Loucy (cell line): ENCODE data around the gene NRP1.

Source experiments
- H2AFZ ChIP-seq: fragments of 200-600 bp; sonication (generic); 2 replicates; pipeline ENCODE4 v1.6.0; 2016; ENCODE audit warnings: antibody characterized with exemption, mild to moderate bottlenecking, low read length, moderate library complexity
- H3F3A ChIP-seq: fragments of 200-600 bp; 2 replicates; pipeline ENCODE4 v1.6.0; 2016; ENCODE audit warnings: antibody characterized with exemption, low read depth, mild to moderate bottlenecking
- H3K27me3 ChIP-seq: fragments of 200-600 bp; sonication (generic); 2 replicates; pipeline ENCODE4 v1.6.1; 2014; ENCODE audit warnings: low read length, mild to moderate bottlenecking; ENCODE audit not compliant: insufficient read depth, poor library complexity, severe bottlenecking
- H3K36me3 ChIP-seq: fragments of 200-600 bp; sonication (generic); 2 replicates; pipeline ENCODE4 v1.6.1; 2016; ENCODE audit warnings: low read length; ENCODE audit not compliant: insufficient read depth
- H3K4me1 ChIP-seq: fragments of 200-600 bp; sonication (generic); 2 replicates; pipeline ENCODE4 v1.5.1; 2014; ENCODE audit warnings: low read length, mild to moderate bottlenecking; ENCODE audit not compliant: insufficient read depth, poor library complexity, severe bottlenecking
- H3K4me2 ChIP-seq: fragments of 200-600 bp; sonication (generic); 2 replicates; pipeline ENCODE4 v1.6.0; 2014; ENCODE audit warnings: antibody characterized with exemption, low read length, low read depth, mild to moderate bottlenecking; ENCODE audit not compliant: poor library complexity, severe bottlenecking
- H3K4me3 ChIP-seq: fragments of 200-600 bp; sonication (generic); 2 replicates; pipeline ENCODE4 v1.5.1; 2014; ENCODE audit warnings: low read length, mild to moderate bottlenecking, mixed read lengths; ENCODE audit not compliant: poor library complexity, severe bottlenecking
- H3K79me2 ChIP-seq: fragments of 200-600 bp; sonication (generic); 2 replicates; pipeline ENCODE4 v1.6.1; 2014; ENCODE audit warnings: low read length; ENCODE audit not compliant: insufficient read depth
- H3K9ac ChIP-seq: fragments of 200-600 bp; sonication (generic); 2 replicates; pipeline ENCODE4 v1.6.0; 2014; ENCODE audit warnings: mild to moderate bottlenecking, low read depth, low read length, moderate library complexity; ENCODE audit not compliant: poor library complexity, severe bottlenecking
- H3K9me2 ChIP-seq: fragments of 200-600 bp; sonication (generic); replicated peaks from 2 replicates; pipeline ENCODE4 v1.6.1; 2016; ENCODE audit warnings: low read depth, low read length, mixed read lengths
- H3K9me3 ChIP-seq: fragments of 200-600 bp; sonication (generic); 2 replicates; pipeline ENCODE4 v1.6.1; 2014; ENCODE audit warnings: mild to moderate bottlenecking, antibody characterized with exemption, low read length, low read depth; ENCODE audit not compliant: insufficient read depth
- H4K20me1 ChIP-seq: fragments of 200-600 bp; sonication (generic); 2 replicates; pipeline ENCODE4 v1.6.0; 2014; ENCODE audit warnings: antibody characterized with exemption, low read length, mild to moderate bottlenecking; ENCODE audit not compliant: insufficient read depth, poor library complexity, severe bottlenecking
- EZH2phosphoT487 ChIP-seq: fragments of 200-600 bp; IDR thresholded peaks from 2 replicates; pipeline ENCODE4 v1.6.1; 2018; ENCODE audit warnings: antibody characterized with exemption, mild to moderate bottlenecking, moderate library complexity, borderline replicate concordance
- TF ChIP-seq, protein P1 (sequence below): fragments of 200-600 bp; sonication (generic); conservative IDR thresholded peaks from 2 replicates; pipeline ENCODE4 v1.5.1; 2014; ENCODE audit warnings: mild to moderate bottlenecking, antibody characterized with exemption, low read length

Gene NRP1

DNA sequence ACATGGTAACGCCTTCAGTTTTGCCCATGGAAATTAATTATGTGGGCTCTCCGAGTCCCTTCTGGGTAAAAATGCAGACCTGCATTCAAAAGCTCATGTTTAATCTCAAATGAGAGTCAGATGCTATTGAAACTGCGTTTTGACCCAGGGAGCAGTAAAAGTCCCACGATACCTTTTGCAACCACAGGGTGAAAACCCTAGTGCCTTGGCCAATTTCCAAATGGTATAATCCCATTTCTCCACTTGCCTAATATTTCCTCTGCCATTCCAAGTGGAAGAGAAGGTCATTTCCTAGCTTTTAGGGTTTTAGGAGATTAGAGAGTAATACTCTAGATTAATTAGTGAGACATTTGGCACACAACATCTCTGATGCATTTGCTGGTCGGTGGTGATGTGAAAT is 132.5 kb downstream of the NRP1 start:
- TF ChIP-seq, protein P1, sequence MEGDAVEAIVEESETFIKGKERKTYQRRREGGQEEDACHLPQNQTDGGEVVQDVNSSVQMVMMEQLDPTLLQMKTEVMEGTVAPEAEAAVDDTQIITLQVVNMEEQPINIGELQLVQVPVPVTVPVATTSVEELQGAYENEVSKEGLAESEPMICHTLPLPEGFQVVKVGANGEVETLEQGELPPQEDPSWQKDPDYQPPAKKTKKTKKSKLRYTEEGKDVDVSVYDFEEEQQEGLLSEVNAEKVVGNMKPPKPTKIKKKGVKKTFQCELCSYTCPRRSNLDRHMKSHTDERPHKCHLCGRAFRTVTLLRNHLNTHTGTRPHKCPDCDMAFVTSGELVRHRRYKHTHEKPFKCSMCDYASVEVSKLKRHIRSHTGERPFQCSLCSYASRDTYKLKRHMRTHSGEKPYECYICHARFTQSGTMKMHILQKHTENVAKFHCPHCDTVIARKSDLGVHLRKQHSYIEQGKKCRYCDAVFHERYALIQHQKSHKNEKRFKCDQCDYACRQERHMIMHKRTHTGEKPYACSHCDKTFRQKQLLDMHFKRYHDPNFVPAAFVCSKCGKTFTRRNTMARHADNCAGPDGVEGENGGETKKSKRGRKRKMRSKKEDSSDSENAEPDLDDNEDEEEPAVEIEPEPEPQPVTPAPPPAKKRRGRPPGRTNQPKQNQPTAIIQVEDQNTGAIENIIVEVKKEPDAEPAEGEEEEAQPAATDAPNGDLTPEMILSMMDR = no peak
- no peak for TF ChIP-seq EZH2phosphoT487
- no peaks in the 10 kb centered on the region for H4K20me1 ChIP-seq
- H3K9me3 ChIP-seq = no peaks in the 10 kb centered on the region
- H2AFZ ChIP-seq = no peak overlapping the region
- no peaks in the 10 kb centered on the region for H3K79me2 ChIP-seq
- no peak overlapping the region for H3K9ac ChIP-seq
- no peak overlapping the region for H3K4me2 ChIP-seq
- no peaks in the 10 kb centered on the region for H3K27me3 ChIP-seq
- H3K4me3 ChIP-seq = no peak overlapping the region
- H3K9me2 ChIP-seq = no peaks in the 10 kb centered on the region
- H3K36me3 ChIP-seq = no peaks in the 10 kb centered on the region
- no peaks in the 10 kb centered on the region for H3F3A ChIP-seq
- H3K4me1 ChIP-seq = no peaks in the 10 kb centered on the region

GRCh38 chr10:33201056-33201780 is 133.2 kb downstream of the NRP1 start:
- TF ChIP-seq EZH2phosphoT487 = no peak
- TF ChIP-seq, protein P1 = no peak
- no peak overlapping the region for H3K4me3 ChIP-seq
- no peak overlapping the region for H3K4me2 ChIP-seq
- H3K9ac ChIP-seq = no peak overlapping the region
- H3K9me2 ChIP-seq = no peaks in the 10 kb centered on the region
- H2AFZ ChIP-seq = no peak overlapping the region
- H3K9me3 ChIP-seq = no peaks in the 10 kb centered on the region
- no peaks in the 10 kb centered on the region for H3K79me2 ChIP-seq
- H3F3A ChIP-seq = no peaks in the 10 kb centered on the region
- no peaks in the 10 kb centered on the region for H3K36me3 ChIP-seq
- no peaks in the 10 kb centered on the region for H3K27me3 ChIP-seq
- H4K20me1 ChIP-seq = no peaks in the 10 kb centered on the region
- H3K4me1 ChIP-seq = no peaks in the 10 kb centered on the region

DNA sequence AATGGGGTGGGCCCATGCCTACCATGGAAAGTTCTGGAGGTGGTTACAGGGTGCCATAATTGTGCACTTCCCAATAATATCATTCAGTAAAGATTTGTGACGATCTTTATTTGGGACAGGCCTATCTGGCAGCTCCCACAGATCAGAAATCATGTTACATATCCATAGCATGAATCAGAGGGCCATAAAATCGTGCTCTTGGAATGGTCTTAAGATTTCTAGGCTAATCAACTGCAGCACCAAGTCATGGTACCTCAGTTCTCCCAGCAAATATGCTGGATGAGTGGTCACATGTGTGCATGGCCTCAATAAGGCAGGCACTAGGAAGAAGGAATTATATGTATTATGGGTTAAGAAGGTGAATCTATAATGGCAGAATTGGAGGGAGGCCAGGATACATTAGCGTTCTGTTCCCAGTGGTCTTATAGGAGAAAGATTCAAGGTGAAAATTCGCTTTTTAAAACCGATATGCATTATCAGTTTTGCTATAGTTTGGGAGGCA is 134.7 kb downstream of the NRP1 start:
- no peak overlapping the region for H3K9ac ChIP-seq
- no peaks in the 10 kb centered on the region for H4K20me1 ChIP-seq
- H3K4me3 ChIP-seq = no peak overlapping the region
- no peaks in the 10 kb centered on the region for H3K9me2 ChIP-seq
- no peak for TF ChIP-seq EZH2phosphoT487
- TF ChIP-seq, protein P1 = no peak
- H3F3A ChIP-seq = no peaks in the 10 kb centered on the region
- H3K27me3 ChIP-seq = no peaks in the 10 kb centered on the region
- H3K36me3 ChIP-seq = no peaks in the 10 kb centered on the region
- H3K4me1 ChIP-seq = no peaks in the 10 kb centered on the region
- H3K4me2 ChIP-seq = no peak overlapping the region
- H2AFZ ChIP-seq = no peak overlapping the region
- H3K9me3 ChIP-seq = no peaks in the 10 kb centered on the region
- H3K79me2 ChIP-seq = no peaks in the 10 kb centered on the region
